Choroid plexus epithelial cell (primary cell): ENCODE measurements around the gene SAMM50.

ENCODE experiments used
- DNase-seq: peaks from one replicate; pipeline ENCODE4 v3.0.0-alpha.2; 2010; ENCODE audit warnings: low read depth
- H3K4me3 ChIP-seq: 2 replicates; pipeline ENCODE4 v1.5.1; 2011; ENCODE audit warnings: low read depth, mild to moderate bottlenecking, control low read depth, low read length, moderate library complexity
- TF ChIP-seq, protein P1 (sequence below): conservative IDR thresholded peaks from 2 replicates; pipeline ENCODE4 v1.5.1; 2011; ENCODE audit warnings: low read depth, mild to moderate bottlenecking, control low read depth, inconsistent platforms, low read length, moderate library complexity

SAMM50 gene

DNA sequence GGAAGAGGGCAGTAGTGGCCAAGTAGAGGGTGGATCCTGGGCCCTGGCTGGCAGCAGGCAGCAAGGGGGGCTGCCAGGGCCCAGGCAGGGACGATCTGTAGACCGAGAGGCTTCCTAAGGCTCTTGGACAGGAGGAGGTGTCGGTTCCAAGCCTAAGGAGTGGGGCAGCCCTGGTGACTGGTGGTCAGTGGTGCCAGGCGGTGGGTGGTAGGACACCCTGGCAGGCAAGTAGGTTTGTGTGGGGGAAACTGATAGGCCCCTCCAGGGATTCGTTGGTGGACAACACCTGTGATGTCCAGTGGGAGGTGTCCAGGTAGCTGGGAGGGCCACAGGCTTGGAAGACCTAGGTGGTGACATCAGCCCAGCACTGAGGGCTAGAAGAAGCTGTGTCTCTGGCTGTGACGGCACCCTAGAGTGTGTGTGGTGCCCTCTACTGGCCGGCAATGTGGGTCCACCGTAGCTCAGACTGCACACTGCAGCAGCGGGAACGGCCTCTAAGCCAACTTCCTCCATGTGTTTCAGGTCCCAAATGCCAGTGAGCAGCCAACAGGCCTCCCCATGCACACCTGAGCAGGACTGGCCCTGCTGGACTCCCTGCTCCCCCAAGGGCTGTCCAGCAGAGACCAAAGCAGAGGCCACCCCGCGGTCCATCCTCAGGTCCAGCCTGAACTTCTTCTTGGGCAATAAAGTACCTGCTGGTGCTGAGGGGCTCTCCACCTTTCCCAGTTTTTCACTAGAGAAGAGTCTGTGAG lies 9.4 kb upstream of the SAMM50 start:
- peak; percentile 79 for DNase-seq
- no peak overlapping the region for H3K4me3 ChIP-seq

DNA sequence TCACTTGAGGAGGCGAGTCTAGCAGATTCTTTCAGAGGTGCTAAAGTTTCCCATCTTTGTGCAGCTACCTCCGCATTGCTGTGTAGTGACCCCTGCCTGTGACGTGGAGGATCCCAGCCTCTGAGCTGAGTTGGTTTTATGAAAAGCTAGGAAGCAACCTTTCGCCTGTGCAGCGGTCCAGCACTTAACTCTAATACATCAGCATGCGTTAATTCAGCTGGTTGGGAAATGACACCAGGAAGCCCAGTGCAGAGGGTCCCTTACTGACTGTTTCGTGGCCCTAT lies 8.9 kb upstream of the SAMM50 start:
- TF ChIP-seq, protein P1, sequence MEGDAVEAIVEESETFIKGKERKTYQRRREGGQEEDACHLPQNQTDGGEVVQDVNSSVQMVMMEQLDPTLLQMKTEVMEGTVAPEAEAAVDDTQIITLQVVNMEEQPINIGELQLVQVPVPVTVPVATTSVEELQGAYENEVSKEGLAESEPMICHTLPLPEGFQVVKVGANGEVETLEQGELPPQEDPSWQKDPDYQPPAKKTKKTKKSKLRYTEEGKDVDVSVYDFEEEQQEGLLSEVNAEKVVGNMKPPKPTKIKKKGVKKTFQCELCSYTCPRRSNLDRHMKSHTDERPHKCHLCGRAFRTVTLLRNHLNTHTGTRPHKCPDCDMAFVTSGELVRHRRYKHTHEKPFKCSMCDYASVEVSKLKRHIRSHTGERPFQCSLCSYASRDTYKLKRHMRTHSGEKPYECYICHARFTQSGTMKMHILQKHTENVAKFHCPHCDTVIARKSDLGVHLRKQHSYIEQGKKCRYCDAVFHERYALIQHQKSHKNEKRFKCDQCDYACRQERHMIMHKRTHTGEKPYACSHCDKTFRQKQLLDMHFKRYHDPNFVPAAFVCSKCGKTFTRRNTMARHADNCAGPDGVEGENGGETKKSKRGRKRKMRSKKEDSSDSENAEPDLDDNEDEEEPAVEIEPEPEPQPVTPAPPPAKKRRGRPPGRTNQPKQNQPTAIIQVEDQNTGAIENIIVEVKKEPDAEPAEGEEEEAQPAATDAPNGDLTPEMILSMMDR: peak; percentile 42
- DNase-seq: peak; percentile 53
- H3K4me3 ChIP-seq: no peak overlapping the region

More for the DNA sequence above, 9.4 kb upstream of the SAMM50 start:
- TF ChIP-seq, protein P1: peak; percentile 87

DNA sequence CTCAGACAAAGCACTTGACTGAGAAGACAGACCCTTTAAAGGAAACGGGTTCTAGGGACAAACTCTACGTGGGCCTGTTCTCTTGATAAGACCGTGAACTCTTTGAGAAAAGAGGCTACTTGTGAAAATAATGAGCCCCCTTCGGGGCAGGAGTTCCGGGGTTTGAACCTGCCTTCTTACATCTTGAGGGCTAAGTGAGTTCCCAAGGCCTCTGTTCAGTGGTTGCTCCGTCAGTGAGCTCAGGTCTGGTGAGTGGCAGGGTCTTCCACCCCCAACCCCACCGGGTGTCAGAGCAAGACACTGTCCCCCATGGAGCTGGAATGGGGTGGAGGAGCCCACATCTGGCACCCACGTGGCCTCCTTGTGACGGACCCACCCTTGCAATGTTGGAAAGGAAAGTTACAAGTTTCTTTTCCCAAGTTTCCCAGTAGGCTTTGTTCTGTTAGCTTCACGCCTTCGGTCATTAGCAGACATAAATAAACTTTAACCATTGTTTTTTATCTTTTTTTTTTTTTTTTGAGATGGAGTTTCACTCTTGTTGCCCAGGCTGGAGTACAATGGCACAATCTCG lies 6.3 kb upstream of the SAMM50 start:
- H3K4me3 ChIP-seq: no peak overlapping the region
- DNase-seq: no peak
- TF ChIP-seq, protein P1: no peak

DNA sequence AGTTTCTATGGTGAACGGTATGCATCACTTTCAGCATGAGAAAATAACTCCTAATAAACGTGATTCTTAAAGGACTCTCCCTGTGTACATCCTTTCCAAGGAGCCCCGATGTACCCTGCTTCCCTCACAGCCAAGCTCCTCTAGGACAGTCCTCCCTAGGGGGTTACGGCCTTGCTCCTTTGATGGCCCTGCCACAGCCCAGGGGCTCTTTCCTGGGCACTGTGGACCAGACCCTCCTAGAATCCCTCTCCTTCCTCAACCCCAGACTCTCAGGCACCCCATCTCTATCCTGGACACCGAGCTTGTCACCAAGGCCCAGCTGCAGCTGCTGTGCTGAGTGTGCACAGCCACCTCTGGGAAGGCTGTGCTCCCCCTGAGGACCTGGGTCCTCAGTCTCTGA lies 3.9 kb upstream of the SAMM50 start:
- TF ChIP-seq, protein P1: no peak
- H3K4me3 ChIP-seq: no peak overlapping the region

DNA sequence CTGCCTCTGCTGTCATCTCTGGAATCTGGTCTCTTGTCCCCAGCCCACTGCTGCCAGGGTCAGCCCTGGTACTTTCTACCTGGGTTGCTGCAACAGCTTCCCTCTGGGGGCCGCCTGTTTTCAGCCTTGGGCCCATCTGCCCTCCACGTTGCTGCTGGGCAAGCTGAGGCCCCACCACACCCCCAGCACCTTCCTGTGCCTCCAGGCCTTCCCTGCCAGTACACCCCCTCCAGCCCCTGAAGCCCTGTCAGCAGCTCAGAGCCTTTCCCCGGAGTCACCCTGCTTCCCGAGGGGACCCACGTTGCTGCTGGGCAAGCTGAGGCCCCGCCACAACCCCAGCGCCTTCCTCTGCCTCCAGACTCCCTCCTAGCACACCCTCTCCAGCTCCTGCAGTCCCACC lies 3.3 kb upstream of the SAMM50 start:
- TF ChIP-seq, protein P1: no peak
- DNase-seq: no peak

More for the DNA sequence above, 3.9 kb upstream of the SAMM50 start:
- no peak for DNase-seq

DNA sequence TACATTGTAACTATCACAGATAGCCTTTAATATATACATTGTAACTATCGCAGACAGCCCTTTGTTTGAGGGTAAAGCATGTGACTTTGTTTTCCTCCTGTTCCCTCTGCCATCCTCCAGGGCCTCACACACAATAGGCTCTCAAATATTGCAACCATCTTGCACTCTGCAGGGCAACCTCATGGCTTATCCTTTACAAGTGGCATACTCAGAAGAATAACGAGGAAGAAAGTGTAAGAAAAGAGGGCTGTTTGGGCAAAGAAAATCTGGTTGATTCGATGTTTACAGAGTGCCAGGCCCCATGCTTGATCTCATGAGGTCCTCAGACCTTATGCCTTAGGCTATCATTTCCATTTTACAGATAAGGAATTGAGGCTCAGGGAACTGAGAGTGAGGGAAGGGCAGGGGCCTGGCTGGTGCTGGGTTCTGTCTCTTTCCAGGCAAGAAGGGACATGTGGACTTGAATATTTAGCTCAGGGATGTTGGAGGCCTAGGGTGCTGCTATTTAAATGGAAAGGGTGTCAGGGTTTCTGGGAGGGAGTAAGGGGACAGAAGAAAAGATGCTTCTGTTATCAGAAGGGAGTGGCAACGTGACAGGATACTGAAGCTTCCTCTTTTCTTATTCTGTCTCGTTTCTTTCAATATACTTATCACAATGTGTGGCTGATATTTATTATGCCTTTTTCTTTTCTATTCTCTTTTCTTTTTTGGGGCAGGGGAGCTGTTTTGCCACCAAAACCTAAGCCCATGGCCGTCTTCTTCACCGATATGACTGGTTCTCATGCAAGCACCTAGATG lies 1.1 kb upstream of the SAMM50 start:
- H3K4me3 ChIP-seq: peak overlapping the region; percentile 95
- no peak for DNase-seq
- TF ChIP-seq, protein P1: no peak

More for the DNA sequence above, 3.3 kb upstream of the SAMM50 start:
- H3K4me3 ChIP-seq: no peak overlapping the region
